HepG2 (cell line): ENCODE measurements around the gene KLHL28. TPM values are rescaled to one million over a fixed set of nuclear protein-coding genes. Genes with fewer than 3 reads are reported as not detected.
A peak's percentile ranks its signal among the peaks of the same experiment; 100 is the strongest.

Experiments used
- ATAC-seq: fragments of 200-7000 bp; cut with Tn5 transposase; 3 replicates; pipeline ENCODE4 v1.9.1; 2020; ENCODE audit warnings: mild to moderate bottlenecking, moderate library complexity
- BruUV-seq: library from RNA; stranded (reverse); fragments of 400-500 nt; replicated peaks from 2 replicates; lab custom pipeline; 2021; lab: Mats Ljungman, UMichigan
- CTCF ChIA-PET: fragments of 300-600 bp; formaldehyde crosslinking; extraction: SDS; loops from one replicate; lab custom pipeline; 2021; ENCODE audit warnings: low total read pairs, inconsistent platforms, low intra/inter-chr PET ratio; lab: Yijun Ruan, JAX
- POLR2A ChIA-PET: fragments of 350-600 bp; sonication (Branson Sonifier 250); formaldehyde crosslinking; loops from one replicate; lab custom pipeline; 2020; ENCODE audit warnings: antibody characterized with exemption, inconsistent platforms; lab: Yijun Ruan, JAX
- DNase-seq: peaks from one replicate; pipeline ENCODE4 v3.0.0-alpha.2; 2015; ENCODE audit warnings: low spot score
- FAIRE-seq: peaks from 3 replicates; lab custom pipeline; 2011; peaks lifted over from hg19 to GRCh38; lab: Jason Lieb, UNC
- H2AFZ ChIP-seq: one replicate; pipeline ENCODE4 v1.6.1; 2011; ENCODE audit warnings: low read length, inconsistent platforms
- H3K27ac ChIP-seq: fragments of 300-600 bp; 3 replicates; pipeline ENCODE4 v1.8.0; 2011; ENCODE audit warnings: mixed run types, mild to moderate bottlenecking, mixed read lengths, low read length, inconsistent platforms; ENCODE audit not compliant: insufficient read depth; ENCODE audit errors: extremely low read length
- H3K27me3 ChIP-seq, 2 experiments: fragments of 200-600 bp in 1 of 2; 2 replicates in 1 of 2; 3 replicates in 1 of 2; pipeline versions ENCODE4 v1.6.0 to v1.8.0; 2011; ENCODE audit warnings: low read length in 2 of 2, mild to moderate bottlenecking in 2 of 2, moderate library complexity in 2 of 2, inconsistent platforms in 1 of 2; ENCODE audit not compliant: insufficient read depth in 2 of 2, control insufficient read depth in 1 of 2
- H3K36me3 ChIP-seq, 2 experiments: fragments of 200-600 bp in 1 of 2; replicated peaks in 1 of 2; 2 replicates in 1 of 2; 3 replicates in 1 of 2; pipeline versions ENCODE4 v1.5.1 to v1.8.0; 2011; ENCODE audit warnings: low read length in 2 of 2, inconsistent platforms in 1 of 2; ENCODE audit not compliant: insufficient read depth in 2 of 2, control insufficient read depth in 1 of 2
- H3K4me1 ChIP-seq: 2 replicates; pipeline ENCODE4 v1.5.1; 2012; ENCODE audit warnings: low read length, inconsistent platforms; ENCODE audit not compliant: insufficient read depth
- H3K4me2 ChIP-seq: 2 replicates; pipeline ENCODE4 v1.6.0; 2011; ENCODE audit warnings: low read depth, low read length, inconsistent platforms
- H3K4me3 ChIP-seq, 3 experiments: fragments of 200-600 bp in 1 of 3; sonication (generic), shearing (Covaris generic) in 1 of 3; replicated peaks in 1 of 3; 2 replicates each; pipeline ENCODE4 v1.5.1; 2011 to 2016; ENCODE audit warnings: low read length in 3 of 3, inconsistent platforms in 2 of 3, low read depth in 2 of 3, mild to moderate bottlenecking in 2 of 3, control low read depth in 1 of 3, mixed read lengths in 1 of 3; ENCODE audit not compliant: insufficient read depth in 1 of 3
- H3K79me2 ChIP-seq: one replicate; pipeline ENCODE4 v1.6.1; 2011; ENCODE audit warnings: low read length, inconsistent platforms; ENCODE audit not compliant: insufficient read depth
- H3K9ac ChIP-seq: 2 replicates; pipeline ENCODE4 v1.6.0; 2011; ENCODE audit warnings: mild to moderate bottlenecking, low read depth, low read length, inconsistent platforms; ENCODE audit not compliant: insufficient read depth
- H3K9me3 ChIP-seq: 2 replicates; pipeline ENCODE4 v1.5.1; 2012; ENCODE audit warnings: mild to moderate bottlenecking, low read length
- H4K20me1 ChIP-seq: 2 replicates; pipeline ENCODE4 v1.6.0; 2011; ENCODE audit warnings: inconsistent platforms, mild to moderate bottlenecking, low read length, moderate library complexity; ENCODE audit not compliant: insufficient read depth
- ELF1 ChIP-seq: sonication (generic); formaldehyde crosslinking; IDR thresholded peaks from 2 replicates; pipeline ENCODE4 v1.4.0; 2020; ENCODE audit warnings: missing genetic modification reagents
- GFI1 ChIP-seq: sonication (generic); formaldehyde crosslinking; IDR thresholded peaks from 2 replicates; pipeline ENCODE4 v1.5.0; 2020; ENCODE audit warnings: missing genetic modification reagents, mild to moderate bottlenecking, borderline replicate concordance
- NCOA2 ChIP-seq: sonication (generic); formaldehyde crosslinking; IDR thresholded peaks from 2 replicates; pipeline ENCODE4 v1.8.0; 2022; ENCODE audit warnings: inconsistent platforms
- REL ChIP-seq: sonication (generic); formaldehyde crosslinking; conservative IDR thresholded peaks from 2 replicates; pipeline ENCODE4 v1.8.0; 2022; ENCODE audit warnings: mild to moderate bottlenecking, missing genetic modification reagents, moderate library complexity
- TEF ChIP-seq: sonication (generic); formaldehyde crosslinking; IDR thresholded peaks from 2 replicates; pipeline ENCODE4 v1.5.0; 2020; ENCODE audit warnings: missing genetic modification reagents
- TFAP4 ChIP-seq: sonication (generic); IDR thresholded peaks from 2 replicates; pipeline ENCODE4 v1.6.1; 2016; ENCODE audit warnings: low read depth, borderline replicate concordance
- THRA ChIP-seq: sonication (generic); formaldehyde crosslinking; IDR thresholded peaks from 2 replicates; pipeline ENCODE4 v1.4.0; 2020; ENCODE audit warnings: missing genetic modification reagents, borderline replicate concordance
- U2AF1 ChIP-seq: fragments of 200-400 bp; formaldehyde crosslinking; optimal IDR thresholded peaks from 2 replicates; pipeline ENCODE3; 2017; ENCODE audit warnings: mild to moderate bottlenecking, low read depth, low read length
- ZNF564 ChIP-seq: sonication (generic); formaldehyde crosslinking; IDR thresholded peaks from 2 replicates; pipeline ENCODE4 v1.8.1; 2023; ENCODE audit warnings: mild to moderate bottlenecking, missing genetic modification reagents
- ZNF800 ChIP-seq: sonication (generic); formaldehyde crosslinking; IDR thresholded peaks from 2 replicates; pipeline ENCODE4 v1.4.0; 2020; ENCODE audit warnings: missing genetic modification reagents
- WGBS: methylation state at CpG from one replicate; pipeline ENCODE4 v1.1.6; 2017; ENCODE audit warnings: low lambda C conversion rate; 5-methylcytosine and 5-hydroxymethylcytosine counted together
- in situ Hi-C: cut with HindIII; loops from 2 replicates; pipeline ENCODE4 v1.10.0; 2017; ENCODE audit warnings: low pct_unique_long_range_greater_than_20kb; ENCODE audit not compliant: extremely low pct_ligation_motif_present
- intact Hi-C: fragments of 100-400 bp; cut with micrococcal nuclease; formaldehyde crosslinking; loops from one replicate; pipeline ENCODE4 v1.10.0; 2022; ENCODE audit not compliant: unreplicated experiment
- polyA plus RNA-seq, 8 experiments: library from polyadenylated mRNA; depleted of rRNA in 3 of 8; stranded (reverse) in 7 of 8; unstranded in 1 of 8; fragments of >200 nt; fragmentation: Illumina TruSeq in 4 of 8; extraction: Trizol in 4 of 8; gene quantifications; 2 replicates each; pipeline versions ENCODE4 v1.2.1 to v1.2.3, GENCODE V29; 2011 to 2016; ENCODE audit warnings: low read depth in 4 of 8, missing spikeins in 1 of 8, mixed read lengths in 1 of 8; ENCODE audit not compliant: insufficient read depth in 1 of 8
- total RNA-seq, 5 experiments: library from RNA; depleted of rRNA; stranded (reverse); fragments of >200 nt; fragmentation: Illumina TruSeq; extraction: Trizol; gene quantifications; 2 replicates each; pipeline ENCODE4 v1.2.3, GENCODE V29; 2016; ENCODE audit warnings: low read depth in 1 of 5

KLHL28 gene
- total and polyA plus RNA-seq, 2 of the 13 experiments (the other 11 are each of a cell fraction or from before 2014, with no cell fraction given) = 3.4 to 6.6 TPM

- TF ChIP-seq NCOA2 (CRISPR knock-in tag) (no peak), ZNF564 (CRISPR knock-in tag) (peak; percentile 94; the same call in 1 of the 2 replicates), ELF1 (CRISPR knock-in tag) (no peak)
- ChIA-PET POLR2A (no interaction called here), CTCF (no interaction called here)
- DNase-seq (no peak), ATAC-seq (no peak), FAIRE-seq (no peak)
- Histone ChIP-seq H3K9ac (no peak overlapping the region), H3K36me3 (peaks cover 0 to 11% of the 10 kb centered on the region in 2 experiments; a peak in 2 of 5 replicates), H3K27me3 (no peaks in the 10 kb centered on the region), H2AFZ (no peak overlapping the region), H3K79me2 (no peaks in the 10 kb centered on the region), H3K9me3 (no peaks in the 10 kb centered on the region), H3K27ac (no peak overlapping the region), H3K4me2 (no peak overlapping the region), H4K20me1 (no peaks in the 10 kb centered on the region), H3K4me3 (no peak overlapping the region), H3K4me1 (no peaks in the 10 kb centered on the region)
- in situ Hi-C loops (no loop called here), intact Hi-C loops (no loop called here)
- BruUV-seq = no TSS peak
- WGBS = 100% methylated on average over 2 of the region's 2 CpGs
Observed at GRCh38 chr14:44937547-44937946, 24.2 kb downstream of the KLHL28 start.

- no peak for DNase-seq
- in situ Hi-C loops = no loop called here
- POLR2A ChIA-PET = no interaction called here
- TF ChIP-seq REL (CRISPR knock-in tag) (no peak), THRA (no peak), TEF (no peak), ZNF800 (CRISPR knock-in tag) (no peak), U2AF1 (no peak), TFAP4 (no peak), GFI1 (CRISPR knock-in tag) (no peak)
Observed at GRCh38 chr14:44935155-44935554, 26.6 kb downstream of the KLHL28 start.

More at GRCh38 chr14:44935155-44935554, 26.6 kb downstream of the KLHL28 start:
- no peaks in the 10 kb centered on the region for H3K9me3 ChIP-seq
- intact Hi-C loops = no loop called here
- H3K27me3 ChIP-seq = no peaks in the 10 kb centered on the region
- no TSS peak for BruUV-seq
- WGBS = 95% methylated on average over 2 of the region's 2 CpGs
- ATAC-seq (no peak), FAIRE-seq (no peak)
- peaks cover 0 to 11% of the 10 kb centered on the region in 2 experiments; a peak in 3 of 5 replicates for H3K36me3 ChIP-seq
- no peaks in the 10 kb centered on the region for H3K79me2 ChIP-seq
- no peak overlapping the region for H3K4me2 ChIP-seq
- H4K20me1 ChIP-seq = no peaks in the 10 kb centered on the region
- H3K27ac ChIP-seq = no peak overlapping the region
- CTCF ChIA-PET = no interaction called here
- H3K4me3 ChIP-seq = no peak overlapping the region
- no peak overlapping the region for H2AFZ ChIP-seq
- no peaks in the 10 kb centered on the region for H3K4me1 ChIP-seq
- H3K9ac ChIP-seq = no peak overlapping the region
